Left lung (tissue), 10 donors: ENCODE data around the gene FGD2. TPM values are rescaled to one million over a fixed set of nuclear protein-coding genes. Genes with fewer than 3 reads are reported as not detected.
"Not testable (repeated sequence)": the region's sequence is repeated elsewhere in the genome, so short reads cannot be mapped to it uniquely, and the experiment has no call there.

Experiments
- ATAC-seq: fragments of 200-7000 bp; cut with Tn5 transposase; one replicate; pipeline ENCODE4 v1.9.1; 2020; ENCODE audit warnings: moderate library complexity
- DNase-seq, 4 donors: peaks; one replicate each; pipeline ENCODE4 v3.0.0-alpha.2; 2013 to 2020
- H3K27ac ChIP-seq, 2 donors: fragments of 200-600 bp; sonication (generic) in 1 of 2; one replicate each; pipeline versions ENCODE4 v1.5.0 to v1.8.0; 2020 to 2021
- H3K27me3 ChIP-seq, 2 donors: fragments of 200-600 bp; sonication (generic) in 1 of 2; one replicate each; pipeline versions ENCODE4 v1.5.0 to v1.8.0; 2020 to 2021
- H3K36me3 ChIP-seq, 2 donors: fragments of 200-600 bp; sonication (generic) in 1 of 2; one replicate each; pipeline versions ENCODE4 v1.5.0 to v1.8.0; 2020 to 2021
- H3K4me1 ChIP-seq, 2 donors: fragments of 200-600 bp; one replicate each; pipeline ENCODE4 v1.8.0; 2021
- H3K4me3 ChIP-seq, 2 donors: fragments of 200-600 bp; sonication (generic) in 1 of 2; one replicate each; pipeline versions ENCODE4 v1.5.0 to v1.8.0; 2020 to 2021; ENCODE audit warnings: mild to moderate bottlenecking in 1 of 2
- H3K9me3 ChIP-seq, 2 donors: fragments of 200-600 bp; sonication (generic) in 1 of 2; one replicate each; pipeline versions ENCODE4 v1.5.0 to v1.8.0; 2020 to 2021
- intact Hi-C, 2 donors: fragments of 100-400 bp; cut with DNase I; formaldehyde crosslinking; loops; one replicate each; pipeline versions ENCODE4 v1.11.2 to v1.14.2; 2022
- polyA plus RNA-seq, 6 donors: library from polyadenylated mRNA; unstranded; fragments of 120-200 nt; gene quantifications; one replicate each; pipeline ENCODE4 v1.2.1, GENCODE V29; 2013; ENCODE audit not compliant: insufficient read length in 6 of 6
- total RNA-seq, 2 donors: library from RNA; stranded (reverse); fragmentation: NEBNext Ultra II Directional; extraction: Animal tissue kit (Norgen Biotek cat#: 25700); gene quantifications; one replicate each; pipeline ENCODE4 v1.2.1, GENCODE V29; 2021
- TF ChIP-seq, protein P1 (sequence below), 2 donors: fragments of 200-600 bp; sonication (generic) in 1 of 2; IDR thresholded peaks; one replicate each; pipeline versions ENCODE4 v1.5.0 to v1.8.0; 2021; ENCODE audit warnings: antibody characterized with exemption in 2 of 2
- donor health status: DM: no; HTN: yes; CAD: no.
- donor health status: DM: no; HTN: no; CAD: no.

Gene FGD2
- total and polyA plus RNA-seq, 8 donors = 3.9 to 60.3 (median 4.7) TPM

DNA sequence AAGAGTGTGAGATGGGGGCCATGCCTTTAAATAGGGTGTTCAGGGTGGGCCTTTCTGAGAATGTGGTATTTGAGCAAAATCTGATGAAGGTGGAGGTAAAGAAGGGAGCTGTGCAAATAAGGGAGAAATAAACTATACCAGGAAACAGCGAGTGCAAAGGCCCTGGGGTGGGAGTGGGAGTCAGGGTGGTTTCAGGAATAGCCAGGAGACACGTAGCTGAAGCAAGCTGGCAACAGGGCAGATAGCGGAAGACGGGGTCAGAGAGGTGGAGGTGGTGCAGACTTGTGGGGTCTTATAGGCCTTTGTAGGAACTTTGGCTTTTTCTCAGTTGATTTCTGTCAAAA, 51.6 kb downstream of the FGD2 start:
- Histone ChIP-seq H3K27me3 (no peaks in the 10 kb centered on the region), H3K27ac (no peak overlapping the region), H3K4me1 (peaks cover 14 to 27% of the 10 kb centered on the region in 2 donors), H3K4me3 (no peak overlapping the region), H3K9me3 (no peaks in the 10 kb centered on the region), H3K36me3 (no peaks in the 10 kb centered on the region)
- intact Hi-C loops = loop anchor here in 1 of 2 donors (10.0 kb wide), 1 partner anchor 118 kb away; the partner anchor contains the start of gene PIM1
- ATAC-seq (no peak), DNase-seq (no peak)
- TF ChIP-seq, protein P1, sequence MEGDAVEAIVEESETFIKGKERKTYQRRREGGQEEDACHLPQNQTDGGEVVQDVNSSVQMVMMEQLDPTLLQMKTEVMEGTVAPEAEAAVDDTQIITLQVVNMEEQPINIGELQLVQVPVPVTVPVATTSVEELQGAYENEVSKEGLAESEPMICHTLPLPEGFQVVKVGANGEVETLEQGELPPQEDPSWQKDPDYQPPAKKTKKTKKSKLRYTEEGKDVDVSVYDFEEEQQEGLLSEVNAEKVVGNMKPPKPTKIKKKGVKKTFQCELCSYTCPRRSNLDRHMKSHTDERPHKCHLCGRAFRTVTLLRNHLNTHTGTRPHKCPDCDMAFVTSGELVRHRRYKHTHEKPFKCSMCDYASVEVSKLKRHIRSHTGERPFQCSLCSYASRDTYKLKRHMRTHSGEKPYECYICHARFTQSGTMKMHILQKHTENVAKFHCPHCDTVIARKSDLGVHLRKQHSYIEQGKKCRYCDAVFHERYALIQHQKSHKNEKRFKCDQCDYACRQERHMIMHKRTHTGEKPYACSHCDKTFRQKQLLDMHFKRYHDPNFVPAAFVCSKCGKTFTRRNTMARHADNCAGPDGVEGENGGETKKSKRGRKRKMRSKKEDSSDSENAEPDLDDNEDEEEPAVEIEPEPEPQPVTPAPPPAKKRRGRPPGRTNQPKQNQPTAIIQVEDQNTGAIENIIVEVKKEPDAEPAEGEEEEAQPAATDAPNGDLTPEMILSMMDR (IDR thresholded peaks at IDR 0.05) = no peak

DNA sequence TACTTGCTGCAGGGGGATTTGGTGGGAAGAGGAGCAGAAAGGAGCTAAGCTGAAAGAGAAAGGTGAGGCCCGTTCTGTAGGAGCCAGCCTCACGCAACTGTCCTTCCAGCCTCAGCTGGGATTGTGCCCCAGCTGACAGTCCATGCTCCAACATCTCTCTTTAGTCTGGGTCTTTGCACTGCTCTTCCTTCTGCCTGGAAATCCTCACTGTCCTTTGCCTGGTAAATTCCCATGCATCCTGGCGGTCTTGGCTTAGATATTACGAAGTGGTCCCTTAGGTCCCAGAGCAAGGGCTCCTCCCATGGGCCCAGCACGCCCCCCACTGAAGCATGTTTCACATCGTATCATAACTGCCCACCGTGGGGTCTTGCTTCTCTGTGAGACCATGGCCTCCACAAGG, 52.2 kb downstream of the FGD2 start:
- H3K9me3 ChIP-seq = no peaks in the 10 kb centered on the region
- TF ChIP-seq, protein P1 (IDR thresholded peaks at IDR 0.05) = no peak
- DNase-seq = no peak
- H3K27me3 ChIP-seq = no peaks in the 10 kb centered on the region
- peaks cover 14 to 24% of the 10 kb centered on the region in 2 donors for H3K4me1 ChIP-seq
- ATAC-seq = no peak
- H3K36me3 ChIP-seq = no peaks in the 10 kb centered on the region
- intact Hi-C loops = loop anchor here in 1 of 2 donors (10.0 kb wide), 1 partner anchor 117 kb away; the partner anchor contains the start of gene PIM1
- H3K4me3 ChIP-seq = no peak overlapping the region
- H3K27ac ChIP-seq = no peak overlapping the region

DNA sequence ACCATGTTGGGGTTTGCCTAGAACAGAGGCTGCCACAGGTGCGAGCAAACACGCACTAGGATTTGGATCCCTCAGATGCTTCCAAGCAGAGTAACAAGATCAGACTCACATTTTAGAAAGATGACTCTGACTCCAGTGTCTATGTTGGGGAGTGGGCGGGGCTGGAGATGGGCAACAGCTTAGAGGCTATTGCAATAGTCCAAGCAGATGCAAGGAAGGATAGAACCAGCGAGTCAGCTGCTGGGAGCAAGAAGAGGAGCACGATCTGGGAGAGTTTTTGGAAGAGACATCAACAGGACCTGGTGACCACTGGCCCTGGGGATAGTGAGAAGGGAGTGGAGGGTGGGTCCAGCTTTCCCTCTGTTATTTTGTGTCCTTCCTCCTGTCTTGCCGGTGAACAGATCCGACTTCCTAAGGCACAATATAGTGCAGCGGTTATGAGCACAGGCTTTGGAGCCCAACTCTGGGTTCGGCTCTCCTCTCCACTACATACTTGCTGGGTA, 52.7 kb downstream of the FGD2 start:
- ATAC-seq (no peak), DNase-seq (peak in 1 of 4 donors; percentile 58)
- TF ChIP-seq, protein P1 (IDR thresholded peaks at IDR 0.05) = no peak
- Histone ChIP-seq H3K27me3 (no peaks in the 10 kb centered on the region), H3K27ac (no peak overlapping the region), H3K36me3 (no peaks in the 10 kb centered on the region), H3K4me1 (peaks cover 14 to 24% of the 10 kb centered on the region in 2 donors), H3K9me3 (no peaks in the 10 kb centered on the region), H3K4me3 (no peak overlapping the region)
- intact Hi-C loops = loop anchor here in 1 of 2 donors (10.0 kb wide), 1 partner anchor 117 kb away; the partner anchor contains the start of gene PIM1

DNA sequence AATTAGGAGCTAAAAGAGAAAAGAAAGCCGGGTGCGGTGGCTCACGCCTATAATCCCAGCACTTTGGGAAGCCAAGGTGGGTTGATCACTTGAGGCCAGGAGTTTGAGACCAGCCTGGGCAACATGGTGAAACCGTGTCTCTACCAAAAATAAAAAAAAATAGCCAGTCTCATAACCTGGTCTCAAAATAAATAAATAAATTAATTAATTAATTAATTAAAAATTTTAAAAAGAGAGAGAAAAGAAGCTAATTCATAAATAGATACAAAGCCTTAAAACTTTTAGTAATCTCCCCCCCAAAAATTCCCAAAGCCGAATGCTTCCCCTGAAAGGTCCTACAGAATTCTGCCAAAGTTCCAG, 53.5 kb downstream of the FGD2 start:
- intact Hi-C loops = loop anchor here in 1 of 2 donors (10.0 kb wide), 1 partner anchor 116 kb away; the partner anchor contains the start of gene PIM1
- peak overlapping the region in 1 of 2 donors; percentile 53 for H3K27ac ChIP-seq

DNA sequence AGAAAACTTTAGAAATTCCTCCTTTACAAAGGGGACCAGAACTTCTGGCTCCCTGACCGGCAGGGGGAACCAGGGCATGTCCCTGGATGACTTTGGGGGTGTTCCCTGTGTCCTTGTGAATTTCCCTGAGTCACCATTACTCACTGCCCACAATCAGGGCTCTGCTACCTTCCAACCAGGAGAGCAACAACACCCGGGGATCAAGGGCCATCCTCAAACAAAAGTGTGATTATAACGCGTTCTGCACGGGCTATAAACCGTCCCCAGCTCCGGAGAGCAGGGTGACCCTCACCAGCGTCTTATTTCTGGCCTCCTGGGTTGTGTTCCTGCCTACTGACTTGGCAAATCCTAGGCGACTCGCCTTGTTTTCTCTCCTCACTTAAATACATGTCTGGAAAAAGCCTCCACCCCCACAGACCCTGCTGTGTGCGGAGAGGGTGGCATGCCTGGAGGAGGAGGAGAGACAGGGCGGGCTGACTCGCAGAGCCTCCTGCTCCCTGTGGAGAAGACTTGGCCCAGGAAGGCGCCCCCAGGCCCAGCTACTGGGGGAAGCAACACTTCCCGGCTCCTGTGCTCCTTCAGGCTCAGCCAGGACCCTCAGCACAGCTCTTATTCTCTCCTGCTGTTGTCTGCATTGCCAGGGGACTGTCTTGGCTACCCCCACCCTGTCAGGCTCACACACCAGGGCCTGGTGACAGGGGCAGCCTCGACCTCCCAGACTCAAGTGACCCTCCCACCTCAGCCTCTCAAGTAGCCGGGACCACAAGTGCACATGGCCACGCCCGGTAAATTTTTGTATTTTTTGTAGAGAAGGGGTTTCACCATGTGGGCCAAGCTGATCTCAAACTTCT, 54.1 kb downstream of the FGD2 start:
- peak in 3 of 4 donors; percentile 62 to 77 (median 73) for DNase-seq
- TF ChIP-seq, protein P1 (IDR thresholded peaks at IDR 0.05) = peak; percentile 28 to 44
- ATAC-seq = peak; percentile 92
- Histone ChIP-seq H3K27ac (peak overlapping the region; percentile 53 to 72), H3K27me3 (no peaks in the 10 kb centered on the region), H3K36me3 (no peaks in the 10 kb centered on the region), H3K9me3 (no peaks in the 10 kb centered on the region), H3K4me1 (peaks cover 14 to 24% of the 10 kb centered on the region in 2 donors), H3K4me3 (no peak overlapping the region)
- intact Hi-C loops = loop anchor here in 1 of 2 donors (10.0 kb wide), 1 partner anchor 115 kb away; the partner anchor contains the start of gene PIM1

More for the DNA sequence above, 53.5 kb downstream of the FGD2 start:
- DNase-seq, ATAC-seq, H3K36me3 ChIP-seq, H3K9me3 ChIP-seq, H3K4me3 ChIP-seq, H3K27me3 ChIP-seq: not testable (repeated sequence)
- H3K4me1 ChIP-seq = peaks cover 14 to 24% of the 10 kb centered on the region in 2 donors
